Measurements from ENCODE around the gene MARF1.

DNA sequence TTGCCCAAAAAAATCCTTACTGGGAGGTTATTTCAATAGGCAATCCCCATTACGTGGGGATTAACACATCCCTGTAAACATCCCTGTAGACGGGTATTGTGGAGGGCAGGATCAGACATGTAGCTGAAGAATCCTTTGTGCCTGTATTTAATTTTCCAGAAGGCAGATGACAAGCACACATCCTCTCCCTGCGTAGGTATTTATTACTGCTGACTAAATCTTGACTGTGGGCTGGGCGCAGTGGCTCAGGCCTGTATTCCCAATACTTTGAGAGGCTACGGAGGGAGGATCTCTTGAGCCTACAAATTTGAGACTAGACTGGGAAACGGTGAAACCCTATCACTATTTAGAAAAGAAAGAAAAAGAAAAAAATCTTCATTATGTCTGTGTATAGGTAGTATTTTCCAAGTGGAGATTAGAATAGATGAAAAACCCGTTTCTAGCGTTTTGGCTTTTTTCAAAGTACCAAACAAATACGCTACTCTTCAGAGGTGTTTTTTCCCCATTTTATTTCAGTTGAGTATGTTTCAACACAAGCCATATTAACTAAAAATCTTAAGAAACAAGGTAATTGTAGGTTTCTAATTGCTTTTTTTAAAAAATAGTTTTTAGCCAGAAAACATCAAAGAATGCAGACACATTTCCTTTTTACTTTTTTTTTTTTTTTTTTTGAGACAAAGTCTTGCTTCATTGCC is 1.5 kb upstream of the MARF1 start:
- TF ChIP-seq, protein P1, sequence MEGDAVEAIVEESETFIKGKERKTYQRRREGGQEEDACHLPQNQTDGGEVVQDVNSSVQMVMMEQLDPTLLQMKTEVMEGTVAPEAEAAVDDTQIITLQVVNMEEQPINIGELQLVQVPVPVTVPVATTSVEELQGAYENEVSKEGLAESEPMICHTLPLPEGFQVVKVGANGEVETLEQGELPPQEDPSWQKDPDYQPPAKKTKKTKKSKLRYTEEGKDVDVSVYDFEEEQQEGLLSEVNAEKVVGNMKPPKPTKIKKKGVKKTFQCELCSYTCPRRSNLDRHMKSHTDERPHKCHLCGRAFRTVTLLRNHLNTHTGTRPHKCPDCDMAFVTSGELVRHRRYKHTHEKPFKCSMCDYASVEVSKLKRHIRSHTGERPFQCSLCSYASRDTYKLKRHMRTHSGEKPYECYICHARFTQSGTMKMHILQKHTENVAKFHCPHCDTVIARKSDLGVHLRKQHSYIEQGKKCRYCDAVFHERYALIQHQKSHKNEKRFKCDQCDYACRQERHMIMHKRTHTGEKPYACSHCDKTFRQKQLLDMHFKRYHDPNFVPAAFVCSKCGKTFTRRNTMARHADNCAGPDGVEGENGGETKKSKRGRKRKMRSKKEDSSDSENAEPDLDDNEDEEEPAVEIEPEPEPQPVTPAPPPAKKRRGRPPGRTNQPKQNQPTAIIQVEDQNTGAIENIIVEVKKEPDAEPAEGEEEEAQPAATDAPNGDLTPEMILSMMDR (IDR thresholded peaks at IDR 0.05; ENCODE audit: control extremely low read depth in 1 of 3, insufficient read depth in 1 of 3, low read depth in 1 of 3, low read length in 3 of 3): no peak
- no peak for TF ChIP-seq PHF8 (conservative IDR thresholded peaks at IDR 0.05; ENCODE audit: low read depth, low read length)
- no peak for TF ChIP-seq EP300 (IDR thresholded peaks at IDR 0.05; ENCODE audit: borderline replicate concordance in 1 of 2, low read depth in 2 of 2, low read length in 2 of 2)
- TF ChIP-seq POLR2A (IDR thresholded peaks at IDR 0.05; ENCODE audit: control extremely low read depth in 1 of 2, low read depth in 2 of 2, low read length in 2 of 2): no peak
- TF ChIP-seq SP1 (IDR thresholded peaks at IDR 0.05; ENCODE audit: low read depth, low read length): no peak

All from H1 (cell line).